K562 (cell line): ENCODE measurements around the gene ROS1. TPM values are rescaled to one million over a fixed set of nuclear protein-coding genes. Genes with fewer than 3 reads are reported as not detected.

Experiments
- ATAC-seq: fragments of 200-7000 bp; cut with Tn5 transposase; 3 replicates; pipeline ENCODE4 v1.9.1; 2020; ENCODE audit warnings: moderate library complexity
- BruUV-seq: library from RNA; stranded (reverse); fragments of 400-500 nt; replicated peaks from 2 replicates; lab custom pipeline; 2021; lab: Mats Ljungman, UMichigan
- CTCF ChIA-PET: fragments of 300-600 bp; formaldehyde crosslinking; extraction: SDS; loops from one replicate; lab custom pipeline; 2021; ENCODE audit warnings: low intra/inter-chr PET ratio; lab: Yijun Ruan, JAX
- POLR2A ChIA-PET: fragments of 300-600, 350-650 bp; sonication (Branson Sonifier 250); formaldehyde crosslinking; extraction: SDS; loops from one replicate; lab custom pipeline; 2021; ENCODE audit warnings: antibody characterized with exemption, inconsistent platforms; lab: Yijun Ruan, JAX
- DNase-seq, 4 experiments: peaks; one replicate each; pipeline versions ENCODE4 v3.0.0 to v3.0.0-alpha.2; 2011 to 2018; ENCODE audit warnings: low spot score in 3 of 4, mixed read lengths in 3 of 4; ENCODE audit errors: extremely low read depth in 1 of 4
- FAIRE-seq: peaks from 2 replicates; lab custom pipeline; 2011; peaks lifted over from hg19 to GRCh38; lab: Jason Lieb, UNC
- H2AFZ ChIP-seq: 2 replicates; pipeline ENCODE4 v1.6.0; 2011; ENCODE audit warnings: low read depth, low read length, control low read depth, inconsistent platforms
- H3K27ac ChIP-seq: fragments of 200-600 bp; 3 replicates; pipeline ENCODE4 v1.8.0; 2011; ENCODE audit warnings: low read depth, mild to moderate bottlenecking, control low read depth, inconsistent platforms, low read length, moderate library complexity, mixed read lengths; ENCODE audit errors: extremely low read depth
- H3K27me3 ChIP-seq, 2 experiments: fragments of 300-600 bp in 1 of 2; 2 replicates in 1 of 2; 3 replicates in 1 of 2; pipeline versions ENCODE4 v1.6.0 to v1.8.0; 2011; ENCODE audit warnings: inconsistent platforms in 2 of 2, low read length in 2 of 2, mild to moderate bottlenecking in 1 of 2, mixed read lengths in 1 of 2, moderate library complexity in 1 of 2; ENCODE audit not compliant: control insufficient read depth in 2 of 2, insufficient read depth in 2 of 2
- H3K36me3 ChIP-seq: fragments of 300-600 bp; 3 replicates; pipeline ENCODE4 v1.8.0; 2011; ENCODE audit warnings: mild to moderate bottlenecking, low read length, inconsistent platforms; ENCODE audit not compliant: control insufficient read depth, insufficient read depth
- H3K4me1 ChIP-seq, 2 experiments: fragments of 200-600 bp in 1 of 2; replicated peaks in 1 of 2; 2 replicates in 1 of 2; 3 replicates in 1 of 2; pipeline versions ENCODE4 v1.5.1 to v1.8.0; 2011; ENCODE audit warnings: inconsistent platforms in 2 of 2, low read length in 2 of 2, mild to moderate bottlenecking in 1 of 2, mixed read lengths in 1 of 2, moderate library complexity in 1 of 2; ENCODE audit not compliant: control insufficient read depth in 2 of 2, insufficient read depth in 2 of 2
- H3K4me2 ChIP-seq: 2 replicates; pipeline ENCODE4 v1.6.1; 2011; ENCODE audit warnings: low read length, control low read depth, inconsistent platforms, mixed read lengths; ENCODE audit not compliant: insufficient read depth
- H3K4me3 ChIP-seq: fragments of 200-600 bp; sonication (generic), shearing (Covaris generic); 2 replicates; pipeline ENCODE4 v1.5.1; 2016; ENCODE audit warnings: control low read depth, inconsistent platforms
- H3K79me2 ChIP-seq: fragments of 200-600 bp; 3 replicates; pipeline ENCODE4 v1.8.0; 2011; ENCODE audit warnings: low read length, inconsistent platforms; ENCODE audit not compliant: control insufficient read depth, insufficient read depth
- H3K9ac ChIP-seq, 2 experiments: 2 replicates each; pipeline versions ENCODE4 v1.6.0 to v1.6.1; 2011; ENCODE audit warnings: low read depth in 2 of 2, low read length in 2 of 2, control low read depth in 1 of 2, inconsistent platforms in 1 of 2, mild to moderate bottlenecking in 1 of 2, mixed read lengths in 1 of 2; ENCODE audit not compliant: insufficient read depth in 1 of 2
- H3K9me1 ChIP-seq: one replicate; pipeline ENCODE4 v1.6.0; 2011; ENCODE audit warnings: inconsistent platforms, mild to moderate bottlenecking, low read length, moderate library complexity; ENCODE audit not compliant: control insufficient read depth, insufficient read depth
- H3K9me3 ChIP-seq: replicated peaks from 2 replicates; pipeline ENCODE4 v1.5.1; 2011; ENCODE audit warnings: low read depth, low read length, inconsistent platforms; ENCODE audit not compliant: control insufficient read depth, insufficient read depth
- H4K20me1 ChIP-seq: replicated peaks from 2 replicates; pipeline ENCODE4 v1.6.1; 2011; ENCODE audit warnings: low read length, inconsistent platforms, mixed read lengths; ENCODE audit not compliant: control insufficient read depth, insufficient read depth
- EP300 ChIP-seq: IDR thresholded peaks from 2 replicates; pipeline ENCODE4 v1.6.1; 2012; ENCODE audit warnings: low read length, improper control_type of control experiment
- RBM17 ChIP-seq: fragments of 200-400 bp; formaldehyde crosslinking; IDR thresholded peaks from 2 replicates; pipeline ENCODE4 v1.6.1; 2017; ENCODE audit warnings: low read depth, mild to moderate bottlenecking, low read length, borderline replicate concordance
- RBM25 ChIP-seq: fragments of 200-400 bp; formaldehyde crosslinking; IDR thresholded peaks from 2 replicates; pipeline ENCODE4 v1.6.1; 2018; ENCODE audit warnings: low read length, low read depth, moderate library complexity; ENCODE audit not compliant: severe bottlenecking
- WGBS: fragments of 100-300 bp; shearing (Covaris generic); methylation state at CpG from one replicate; pipeline ENCODE4 v1.1.6; 2016; ENCODE audit warnings: low coverage, mixed read lengths; ENCODE audit not compliant: insufficient coverage; ENCODE audit errors: missing lambda C conversion rate; 5-methylcytosine and 5-hydroxymethylcytosine counted together
- in situ Hi-C: fragments of 300-500 bp; cut with MboI; formaldehyde crosslinking; loops from 4 replicates; pipeline ENCODE4 v1.15.0; 2018; ENCODE audit warnings: inconsistent platforms, mixed read lengths
- intact Hi-C: fragments of 100-400 bp; cut with micrococcal nuclease; formaldehyde crosslinking; loops from 2 replicates; pipeline ENCODE4 v1.14.2; 2022
- polyA plus RNA-seq, 8 experiments: library from polyadenylated mRNA; depleted of rRNA in 4 of 8; stranded (reverse) in 5 of 8; unstranded in 3 of 8; fragments of >200 nt; fragmentation: Nextera tagmentation in 2 of 8; fragmentation: Illumina TruSeq in 1 of 8; extraction: Ambion mirVana in 2 of 8; extraction: Trizol in 1 of 8; gene quantifications; 2 replicates each; pipeline versions ENCODE4 v1.2.1 to v1.2.3, GENCODE V29; 2011 to 2014; ENCODE audit warnings: inconsistent platforms in 1 of 8, missing spikeins in 1 of 8
- total RNA-seq, 7 experiments: library from RNA; depleted of rRNA in 6 of 7; stranded (reverse); fragments of >200 nt in 6 of 7; fragmentation: Illumina TruSeq in 2 of 7; extraction: Trizol in 2 of 7; gene quantifications; 2 replicates each; pipeline versions ENCODE4 v1.2.1 to v1.2.3, GENCODE V29; 2011 to 2021; ENCODE audit warnings: low replicate concordance in 1 of 7
- TF ChIP-seq, protein P1 (sequence below): fragments of 450-650 bp; IDR thresholded peaks from 2 replicates; pipeline ENCODE4 v1.6.1; 2016; ENCODE audit warnings: mild to moderate bottlenecking
- TF ChIP-seq, protein P2 (sequence below): fragments of 250-450 bp; sonication (Bioruptor Pico); IDR thresholded peaks from 2 replicates; pipeline ENCODE4 v1.8.0; 2022; ENCODE audit warnings: inconsistent platforms, mild to moderate bottlenecking, moderate library complexity, borderline replicate concordance

The ROS1 gene
- total and polyA plus RNA-seq, 9 of the 15 experiments (the other 6 are each of a cell fraction or from before 2014, with no cell fraction given), result under 0.01 to 0.16 (median 0.04) TPM; not detected in 6

DNA sequence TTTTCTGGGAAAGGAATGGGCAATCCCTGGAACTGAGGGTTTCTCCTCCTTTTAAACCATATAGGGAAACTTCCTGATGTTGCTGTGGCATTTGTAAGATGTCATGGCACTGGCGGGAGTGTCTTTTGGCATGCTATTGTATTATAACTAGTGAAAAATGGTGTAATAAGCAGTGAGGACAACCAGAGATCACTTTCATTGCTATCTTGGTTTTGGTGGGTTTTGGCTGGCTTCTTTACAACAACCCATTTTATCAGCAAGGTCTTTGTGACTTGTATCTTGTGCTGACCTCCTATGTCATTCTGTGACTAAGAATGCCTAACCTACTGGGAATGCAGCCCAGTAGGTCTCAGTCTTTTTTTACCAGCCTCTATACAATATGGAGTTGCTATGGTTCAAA, 47.7 kb upstream of the ROS1 start:
- H3K4me1 ChIP-seq, result no peaks in the 10 kb centered on the region
- H3K27me3 ChIP-seq, result peaks cover 9 to 17% of the 10 kb centered on the region in 2 experiments; a peak in 4 of 5 replicates
- H2AFZ ChIP-seq, result no peak overlapping the region
- H3K27ac ChIP-seq, result no peak overlapping the region
- intact Hi-C loops (loop anchor here (10.0 kb wide), 1 partner anchor 201 kb away; the partner anchor contains the start of gene NUS1), in situ Hi-C loops (no loop called here)
- no peak overlapping the region for H3K4me2 ChIP-seq
- WGBS, result 0% methylated on average over 1 of the region's 1 CpG
- no peak overlapping the region for H3K4me3 ChIP-seq
- POLR2A ChIA-PET, result no interaction called here
- DNase-seq (no peak), ATAC-seq (no peak), FAIRE-seq (no peak)
- H3K36me3 ChIP-seq, result no peaks in the 10 kb centered on the region
- H4K20me1 ChIP-seq, result no peaks in the 10 kb centered on the region
- no peaks in the 10 kb centered on the region for H3K79me2 ChIP-seq
- BruUV-seq, result no TSS peak
- CTCF ChIA-PET, result no interaction called here
- H3K9me1 ChIP-seq, result no peaks in the 10 kb centered on the region
- TF ChIP-seq, protein P1, sequence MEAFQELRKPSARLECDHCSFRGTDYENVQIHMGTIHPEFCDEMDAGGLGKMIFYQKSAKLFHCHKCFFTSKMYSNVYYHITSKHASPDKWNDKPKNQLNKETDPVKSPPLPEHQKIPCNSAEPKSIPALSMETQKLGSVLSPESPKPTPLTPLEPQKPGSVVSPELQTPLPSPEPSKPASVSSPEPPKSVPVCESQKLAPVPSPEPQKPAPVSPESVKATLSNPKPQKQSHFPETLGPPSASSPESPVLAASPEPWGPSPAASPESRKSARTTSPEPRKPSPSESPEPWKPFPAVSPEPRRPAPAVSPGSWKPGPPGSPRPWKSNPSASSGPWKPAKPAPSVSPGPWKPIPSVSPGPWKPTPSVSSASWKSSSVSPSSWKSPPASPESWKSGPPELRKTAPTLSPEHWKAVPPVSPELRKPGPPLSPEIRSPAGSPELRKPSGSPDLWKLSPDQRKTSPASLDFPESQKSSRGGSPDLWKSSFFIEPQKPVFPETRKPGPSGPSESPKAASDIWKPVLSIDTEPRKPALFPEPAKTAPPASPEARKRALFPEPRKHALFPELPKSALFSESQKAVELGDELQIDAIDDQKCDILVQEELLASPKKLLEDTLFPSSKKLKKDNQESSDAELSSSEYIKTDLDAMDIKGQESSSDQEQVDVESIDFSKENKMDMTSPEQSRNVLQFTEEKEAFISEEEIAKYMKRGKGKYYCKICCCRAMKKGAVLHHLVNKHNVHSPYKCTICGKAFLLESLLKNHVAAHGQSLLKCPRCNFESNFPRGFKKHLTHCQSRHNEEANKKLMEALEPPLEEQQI, result no peak
- TF ChIP-seq EP300 (no peak), RBM25 (no peak), RBM17 (no peak)
- TF ChIP-seq, protein P2, sequence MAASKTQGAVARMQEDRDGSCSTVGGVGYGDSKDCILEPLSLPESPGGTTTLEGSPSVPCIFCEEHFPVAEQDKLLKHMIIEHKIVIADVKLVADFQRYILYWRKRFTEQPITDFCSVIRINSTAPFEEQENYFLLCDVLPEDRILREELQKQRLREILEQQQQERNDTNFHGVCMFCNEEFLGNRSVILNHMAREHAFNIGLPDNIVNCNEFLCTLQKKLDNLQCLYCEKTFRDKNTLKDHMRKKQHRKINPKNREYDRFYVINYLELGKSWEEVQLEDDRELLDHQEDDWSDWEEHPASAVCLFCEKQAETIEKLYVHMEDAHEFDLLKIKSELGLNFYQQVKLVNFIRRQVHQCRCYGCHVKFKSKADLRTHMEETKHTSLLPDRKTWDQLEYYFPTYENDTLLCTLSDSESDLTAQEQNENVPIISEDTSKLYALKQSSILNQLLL (CRISPR knock-in tag), result no peak
- no peaks in the 10 kb centered on the region for H3K9me3 ChIP-seq
- H3K9ac ChIP-seq, result no peak overlapping the region
